WI38 (cell line): ENCODE data around the gene ERG.

Source experiments
- H3K4me3 ChIP-seq: 2 replicates; pipeline ENCODE4 v1.5.1; 2011; ENCODE audit warnings: low read depth, mild to moderate bottlenecking, control low read depth, low read length
- TF ChIP-seq, protein P1 (sequence below): IDR thresholded peaks from 2 replicates; pipeline ENCODE4 v1.5.1; 2012; ENCODE audit warnings: low read depth, mild to moderate bottlenecking, control low read depth, low read length

ERG gene

DNA sequence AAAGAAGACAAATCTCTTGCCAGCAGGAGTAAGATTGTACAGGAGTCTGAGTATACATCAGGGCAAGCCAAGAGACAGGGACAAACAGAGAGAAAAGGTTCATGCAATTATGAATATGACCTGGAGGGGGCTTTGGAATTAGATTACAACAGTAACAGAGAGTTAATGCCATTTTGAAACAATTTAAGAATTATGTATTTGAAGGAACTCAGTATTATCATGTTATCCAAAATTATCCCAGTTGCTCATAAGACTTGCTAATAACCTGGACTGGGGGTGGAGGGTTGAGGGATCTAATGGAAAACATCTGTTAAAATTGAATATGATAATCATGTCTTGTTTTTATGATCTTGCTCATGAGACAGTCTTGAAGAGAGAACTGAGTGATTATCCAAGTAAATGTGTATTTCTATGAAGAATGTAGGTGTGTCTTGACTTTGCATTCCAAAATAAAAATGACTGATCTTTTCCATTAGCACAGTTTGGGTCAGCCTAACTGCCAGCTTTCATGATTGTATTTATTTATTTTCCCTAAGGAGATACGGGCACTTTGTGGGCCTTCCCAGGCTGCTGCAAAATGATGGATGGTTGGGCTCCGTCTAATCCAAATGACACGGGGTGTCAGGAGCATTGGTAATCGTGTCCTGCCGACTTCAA lies 117.7 kb downstream of the ERG start:
- TF ChIP-seq, protein P1, sequence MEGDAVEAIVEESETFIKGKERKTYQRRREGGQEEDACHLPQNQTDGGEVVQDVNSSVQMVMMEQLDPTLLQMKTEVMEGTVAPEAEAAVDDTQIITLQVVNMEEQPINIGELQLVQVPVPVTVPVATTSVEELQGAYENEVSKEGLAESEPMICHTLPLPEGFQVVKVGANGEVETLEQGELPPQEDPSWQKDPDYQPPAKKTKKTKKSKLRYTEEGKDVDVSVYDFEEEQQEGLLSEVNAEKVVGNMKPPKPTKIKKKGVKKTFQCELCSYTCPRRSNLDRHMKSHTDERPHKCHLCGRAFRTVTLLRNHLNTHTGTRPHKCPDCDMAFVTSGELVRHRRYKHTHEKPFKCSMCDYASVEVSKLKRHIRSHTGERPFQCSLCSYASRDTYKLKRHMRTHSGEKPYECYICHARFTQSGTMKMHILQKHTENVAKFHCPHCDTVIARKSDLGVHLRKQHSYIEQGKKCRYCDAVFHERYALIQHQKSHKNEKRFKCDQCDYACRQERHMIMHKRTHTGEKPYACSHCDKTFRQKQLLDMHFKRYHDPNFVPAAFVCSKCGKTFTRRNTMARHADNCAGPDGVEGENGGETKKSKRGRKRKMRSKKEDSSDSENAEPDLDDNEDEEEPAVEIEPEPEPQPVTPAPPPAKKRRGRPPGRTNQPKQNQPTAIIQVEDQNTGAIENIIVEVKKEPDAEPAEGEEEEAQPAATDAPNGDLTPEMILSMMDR, result no peak

DNA sequence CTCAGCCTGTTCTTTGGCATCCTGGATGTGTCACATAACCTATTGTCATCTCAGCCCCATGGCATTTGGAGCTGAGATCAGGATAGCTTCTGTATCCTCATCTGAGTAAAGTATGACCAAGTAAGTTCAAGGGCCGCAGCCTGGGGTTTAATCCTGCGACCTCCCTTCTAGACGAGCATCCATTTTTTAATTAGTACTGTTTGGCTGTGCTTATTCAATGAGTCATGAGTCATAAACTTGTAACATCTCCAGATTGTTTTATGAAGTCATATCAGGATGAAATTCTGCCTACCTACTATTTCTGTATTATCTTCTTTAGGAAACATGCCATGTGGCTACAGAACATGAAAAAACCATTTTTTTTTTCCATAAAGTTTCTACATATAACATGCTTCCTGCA lies 119.1 kb downstream of the ERG start:
- TF ChIP-seq, protein P1, result no peak
- H3K4me3 ChIP-seq, result no peak overlapping the region

More for the DNA sequence above, 117.7 kb downstream of the ERG start:
- H3K4me3 ChIP-seq, result no peak overlapping the region

DNA sequence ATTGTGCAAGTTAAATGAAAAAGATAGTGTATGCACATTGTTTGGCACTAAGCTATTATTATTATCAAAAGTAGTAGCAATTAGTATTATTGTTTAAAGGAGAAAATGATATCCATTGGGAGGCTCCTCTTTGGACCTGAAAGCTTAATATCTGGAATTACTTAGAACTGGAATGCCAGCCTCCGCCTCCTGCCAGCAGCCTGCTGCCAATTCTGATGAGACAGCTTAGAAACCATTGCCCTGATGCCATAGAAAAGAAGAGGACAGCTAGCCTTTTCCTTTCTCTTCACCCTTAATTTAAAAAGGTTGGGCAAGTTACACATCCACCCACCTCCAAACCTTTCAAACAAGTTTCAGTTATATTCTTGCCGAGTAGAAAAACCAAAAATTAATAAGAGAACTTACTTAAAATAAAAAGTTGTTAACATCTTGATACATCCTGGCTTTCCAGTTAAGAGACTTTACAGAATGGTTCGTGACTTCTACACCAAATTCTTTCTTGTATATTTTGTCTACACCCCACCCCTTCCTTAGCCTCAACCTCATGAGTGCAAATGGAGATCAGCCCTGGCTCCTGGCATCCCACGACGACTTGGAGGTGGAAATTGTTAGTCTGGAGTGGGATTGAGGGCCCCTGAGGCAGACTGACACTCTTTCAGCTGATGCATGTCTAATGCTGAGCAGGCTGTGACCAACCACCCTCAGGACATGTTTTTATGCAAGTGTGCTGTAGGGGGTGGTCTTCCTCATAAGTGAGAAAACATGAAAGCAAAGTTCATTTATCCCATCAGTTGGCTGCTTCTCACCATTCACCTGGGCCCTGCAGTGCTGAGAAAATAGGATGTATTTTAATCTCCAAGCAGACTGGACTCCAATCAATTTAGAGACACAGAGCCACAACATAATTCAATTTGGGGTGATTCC lies 120.8 kb downstream of the ERG start:
- TF ChIP-seq, protein P1, result no peak
- H3K4me3 ChIP-seq, result no peak overlapping the region

DNA sequence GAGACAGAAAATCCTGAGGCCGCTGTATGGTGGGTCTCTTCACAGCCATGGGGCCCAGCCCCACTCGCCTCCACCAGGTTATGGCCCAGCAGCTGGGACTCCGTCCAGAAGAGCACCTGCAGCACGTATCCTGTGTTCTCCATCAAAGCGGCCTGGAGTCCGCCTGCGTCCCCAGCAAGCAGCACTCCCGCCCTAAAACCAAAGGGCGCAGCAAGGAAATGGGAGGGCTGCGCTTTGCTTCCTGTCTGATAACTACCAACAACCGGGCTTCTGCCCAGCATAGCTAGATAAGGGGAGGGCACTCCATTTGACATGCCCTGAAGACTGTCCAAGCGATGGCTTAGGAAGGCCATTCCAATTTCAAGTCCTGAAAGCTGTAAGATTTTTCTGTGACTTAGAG lies 121.6 kb downstream of the ERG start:
- TF ChIP-seq, protein P1, result no peak
- H3K4me3 ChIP-seq, result no peak overlapping the region

DNA sequence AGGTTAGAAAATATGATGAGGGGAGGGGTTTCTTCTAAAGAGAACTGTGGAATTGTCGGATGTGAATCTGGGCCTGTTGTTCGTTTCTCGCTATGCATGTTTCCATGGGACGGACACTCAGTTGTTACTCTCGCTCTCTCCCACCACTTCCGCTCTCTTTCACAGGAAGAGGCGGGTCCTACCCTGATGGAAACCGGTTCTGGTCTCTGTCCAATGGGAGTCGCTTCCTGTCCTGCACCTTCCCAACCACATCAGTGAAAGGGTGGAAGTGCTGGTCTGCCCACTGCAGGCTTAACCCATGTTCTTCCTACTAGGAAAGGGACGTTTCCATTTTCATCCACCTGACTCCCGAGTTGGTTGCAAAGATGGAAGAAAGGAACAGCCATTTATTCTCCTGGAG lies 122.0 kb downstream of the ERG start:
- TF ChIP-seq, protein P1, result no peak
- H3K4me3 ChIP-seq, result no peak overlapping the region

DNA sequence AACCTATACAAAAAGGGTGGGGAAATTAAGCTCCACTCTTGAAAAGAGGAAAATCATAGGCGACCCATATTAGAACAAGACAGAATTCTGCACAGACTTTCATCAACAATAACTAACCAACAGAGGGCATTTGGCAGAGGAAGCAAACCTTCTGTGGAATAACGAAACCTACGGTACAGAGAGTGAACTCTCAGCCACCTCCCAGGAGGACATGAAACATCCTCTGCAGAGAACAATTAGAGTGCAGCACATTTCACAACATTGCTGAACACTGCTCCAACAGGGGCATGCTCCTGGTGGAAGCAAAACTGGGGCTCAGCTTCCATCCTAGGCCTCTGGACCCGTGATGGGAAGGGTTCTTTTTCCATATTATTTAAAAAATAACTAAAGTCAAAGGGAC lies 130.6 kb downstream of the ERG start:
- TF ChIP-seq, protein P1, result no peak
- H3K4me3 ChIP-seq, result no peak overlapping the region

DNA sequence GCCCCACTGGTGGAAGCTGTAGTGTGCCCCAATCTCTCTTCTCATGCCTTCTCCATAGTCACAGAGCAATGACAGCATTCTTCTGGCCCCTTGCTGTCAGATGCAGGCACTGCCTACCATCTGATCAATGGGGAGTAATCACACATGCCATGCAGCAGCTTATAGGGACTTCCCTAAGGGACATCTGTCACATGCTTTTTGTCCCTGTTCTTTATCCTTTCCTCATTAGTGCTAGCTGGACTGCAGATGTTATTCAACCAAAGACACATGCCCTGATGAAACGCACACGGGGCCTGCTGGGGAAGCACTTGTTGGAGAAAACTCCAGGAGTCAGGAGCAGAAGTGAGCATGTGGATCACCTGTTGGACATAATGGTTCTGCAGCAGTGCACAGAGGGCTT lies 132.8 kb downstream of the ERG start:
- no peak overlapping the region for H3K4me3 ChIP-seq
- TF ChIP-seq, protein P1, result no peak
